A549 (cell line): ENCODE measurements around the gene WFIKKN1. TPM values are rescaled to one million over a fixed set of nuclear protein-coding genes. Genes with fewer than 3 reads are reported as not detected.

Experiments
- ATAC-seq, 2 experiments: fragments of 200-7000 bp in 1 of 2; fragments of >200 bp in 1 of 2; cut with Nextera tagmentation in 1 of 2; cut with Tn5 transposase in 1 of 2; 3 replicates each; pipeline versions ENCODE4 v1.8.0 to v1.9.1; 2018 to 2020; ENCODE audit warnings: mild to moderate bottlenecking in 1 of 2, moderate library complexity in 1 of 2
- CTCF ChIA-PET: fragments of 300-600 bp; sonication (Branson Sonifier 250); formaldehyde crosslinking; extraction: SDS; loops from one replicate; lab custom pipeline; 2021; ENCODE audit warnings: antibody characterized with exemption, inconsistent platforms; lab: Yijun Ruan, JAX
- POLR2A ChIA-PET: fragments of 350-600 bp; formaldehyde crosslinking; extraction: SDS; loops from one replicate; lab custom pipeline; 2021; ENCODE audit warnings: antibody characterized with exemption, inconsistent platforms; lab: Yijun Ruan, JAX
- DNase-seq, 2 experiments: peaks; one replicate each; pipeline versions ENCODE4 v3.0.0 to v3.0.0-alpha.2; 2011 to 2016; ENCODE audit warnings: low read depth in 1 of 2, low spot score in 1 of 2
- FAIRE-seq: peaks from 2 replicates; lab custom pipeline; 2011; peaks lifted over from hg19 to GRCh38; lab: Jason Lieb, UNC
- H3K27ac ChIP-seq, 2 experiments: fragments of >200 bp; sonication (Bioruptor Twin); formaldehyde crosslinking; 3 replicates each; pipeline ENCODE4 v1.5.1; 2016 to 2017
- H3K4me1 ChIP-seq: fragments of >200 bp; sonication (Bioruptor Twin); formaldehyde crosslinking; 3 replicates; pipeline ENCODE4 v1.6.1; 2016
- H3K4me2 ChIP-seq: fragments of >200 bp; sonication (Bioruptor Twin); formaldehyde crosslinking; 3 replicates; pipeline ENCODE4 v1.6.1; 2016
- H3K4me3 ChIP-seq: fragments of >200 bp; sonication (Bioruptor Twin); formaldehyde crosslinking; 3 replicates; pipeline ENCODE4 v1.5.1; 2016
- H3K9me3 ChIP-seq: fragments of >200 bp; sonication (Bioruptor Twin); formaldehyde crosslinking; 3 replicates; pipeline ENCODE4 v1.6.1; 2016
- E2F6 ChIP-seq: IDR thresholded peaks from 2 replicates; pipeline ENCODE4 v1.6.1; 2012; ENCODE audit warnings: low read depth, borderline replicate concordance
- EHF ChIP-seq: fragments of 250-450 bp; sonication (Bioruptor Pico); IDR thresholded peaks from 2 replicates; pipeline ENCODE4 v1.5.0; 2020; ENCODE audit warnings: mild to moderate bottlenecking
- EHMT2 ChIP-seq: fragments of 200-600 bp; sonication (generic); IDR thresholded peaks from 2 replicates; pipeline ENCODE4 v1.6.1; 2016; ENCODE audit warnings: antibody characterized with exemption, low read depth, mild to moderate bottlenecking, moderate library complexity
- ESRRA ChIP-seq: fragments of 150-350 bp; IDR thresholded peaks from 2 replicates; pipeline ENCODE4 v1.6.1; 2014; ENCODE audit warnings: mild to moderate bottlenecking, low read length, borderline replicate concordance
- FOXS1 ChIP-seq: fragments of 250-450 bp; sonication (Bioruptor Pico); IDR thresholded peaks from 2 replicates; pipeline ENCODE4 v1.5.0; 2020; ENCODE audit warnings: mild to moderate bottlenecking, moderate library complexity
- HOXA7 ChIP-seq: fragments of 250-450 bp; sonication (Bioruptor Pico); IDR thresholded peaks from 2 replicates; pipeline ENCODE4 v1.5.0; 2020; ENCODE audit warnings: mild to moderate bottlenecking, moderate library complexity
- HOXB5 ChIP-seq: fragments of 250-450 bp; sonication (Bioruptor Pico); IDR thresholded peaks from 2 replicates; pipeline ENCODE4 v1.5.0; 2020; ENCODE audit warnings: mild to moderate bottlenecking, moderate library complexity
- JUNB ChIP-seq: fragments of >200 bp; sonication (Bioruptor Twin); formaldehyde crosslinking; IDR thresholded peaks from 2 replicates; pipeline ENCODE4 v1.6.1; 2016
- KDM1A ChIP-seq: fragments of 200-600 bp; sonication (generic); IDR thresholded peaks from 2 replicates; pipeline ENCODE4 v1.6.1; 2016; ENCODE audit warnings: low read depth, mild to moderate bottlenecking
- KDM5A ChIP-seq: fragments of 200-600 bp; sonication (generic); IDR thresholded peaks from 2 replicates; pipeline ENCODE4 v1.6.1; 2016; ENCODE audit warnings: antibody characterized with exemption, mild to moderate bottlenecking
- MAFK ChIP-seq: fragments of 450-650 bp; IDR thresholded peaks from 2 replicates; pipeline ENCODE4 v1.6.1; 2014; ENCODE audit not compliant: partially characterized antibody
- NFE2L2 ChIP-seq: fragments of 150-350 bp; conservative IDR thresholded peaks from 2 replicates; pipeline ENCODE4 v1.6.1; 2014; ENCODE audit warnings: low read length
- PHF8 ChIP-seq: fragments of 200-600 bp; sonication (generic); IDR thresholded peaks from 2 replicates; pipeline ENCODE4 v1.6.1; 2016; ENCODE audit warnings: low read depth, mild to moderate bottlenecking, antibody characterized with exemption, moderate library complexity, borderline replicate concordance
- POLR2A ChIP-seq: IDR thresholded peaks from 2 replicates; pipeline ENCODE4 v1.6.1; 2012; ENCODE audit warnings: mild to moderate bottlenecking, low read length
- RCOR1 ChIP-seq: fragments of 150-350 bp; IDR thresholded peaks from 2 replicates; pipeline ENCODE4 v1.6.1; 2014; ENCODE audit warnings: antibody characterized with exemption, low read length, low read depth
- RFX5 ChIP-seq: fragments of 450-650 bp; IDR thresholded peaks from 2 replicates; pipeline ENCODE4 v1.7.1; 2014; ENCODE audit warnings: antibody characterized with exemption, mild to moderate bottlenecking, moderate library complexity
- SREBF2 ChIP-seq: fragments of 450-650 bp; IDR thresholded peaks from 2 replicates; pipeline ENCODE4 v1.6.1; 2014; ENCODE audit warnings: mild to moderate bottlenecking, moderate library complexity
- TP53 ChIP-seq: fragments of 250-450 bp; sonication (Bioruptor Pico); IDR thresholded peaks from 2 replicates; pipeline ENCODE4 v1.5.0; 2021; ENCODE audit warnings: mild to moderate bottlenecking, moderate library complexity
- USF2 ChIP-seq: fragments of 450-650 bp; IDR thresholded peaks from 2 replicates; pipeline ENCODE4 v1.6.1; 2014; ENCODE audit warnings: antibody characterized with exemption
- ZFP36 ChIP-seq: fragments of 450-650 bp; IDR thresholded peaks from 2 replicates; pipeline ENCODE4 v1.6.1; 2014; ENCODE audit warnings: borderline replicate concordance; ENCODE audit not compliant: partially characterized antibody
- ZNF302 ChIP-seq: fragments of 250-450 bp; sonication (Bioruptor Pico); IDR thresholded peaks from 2 replicates; pipeline ENCODE4 v1.9.0; 2021; ENCODE audit warnings: inconsistent platforms, mild to moderate bottlenecking, moderate library complexity
- WGBS: methylation state at CpG from one replicate; pipeline ENCODE4 v1.1.6; 2017; ENCODE audit errors: missing lambda C conversion rate; 5-methylcytosine and 5-hydroxymethylcytosine counted together
- polyA plus RNA-seq, 4 experiments: library from polyadenylated mRNA; depleted of rRNA in 3 of 4; stranded (reverse); fragments of >200 nt; fragmentation: RNase III in 1 of 4; extraction: RNeasy Plus Mini Kit Qiagen cat#74134 plus additional on column Dnase treatment in 1 of 4; gene quantifications; 2 replicates in 3 of 4; 3 replicates in 1 of 4; pipeline ENCODE4 v1.2.3, GENCODE V29; 2011 to 2017
- TF ChIP-seq, protein P1 (sequence below): IDR thresholded peaks from 2 replicates; pipeline ENCODE4 v1.6.1; 2012
- TF ChIP-seq, protein P2 (sequence below): fragments of >200 bp; sonication (Bioruptor Twin); formaldehyde crosslinking; IDR thresholded peaks from 3 replicates; pipeline ENCODE4 v1.5.1; 2016

WFIKKN1 gene
- polyA plus RNA-seq, 2 of the 4 experiments (the other 2 are of a cell fraction) = 0.05 to 0.23 TPM

DNA sequence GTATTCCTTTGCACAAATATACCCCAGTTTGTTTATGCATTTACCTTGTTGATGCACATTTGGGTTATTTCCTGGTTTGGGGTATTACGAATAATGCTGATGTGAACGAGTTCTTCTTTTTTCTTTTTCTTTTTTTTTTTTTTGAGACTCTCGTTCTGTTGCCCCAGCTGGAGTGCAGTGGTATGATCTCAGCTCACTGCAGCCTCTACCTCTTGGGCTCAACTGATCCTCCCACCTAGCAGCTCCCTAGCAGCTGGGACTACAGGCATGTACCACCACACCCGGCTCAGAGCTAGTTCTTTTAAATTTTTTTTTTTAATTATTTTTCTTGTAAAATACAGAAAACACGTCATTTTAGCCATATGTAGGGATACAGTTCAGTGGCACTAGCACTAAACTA, 26.9 kb upstream of the WFIKKN1 start:
- no peak for FAIRE-seq
- ChIA-PET POLR2A (no interaction called here), CTCF (interaction anchor here (2.2 kb wide), 1 partner anchor 13 kb away, joined by 5 read pairs; no protein-coding TSS in a partner anchor)
- no peak for DNase-seq
- Histone ChIP-seq H3K9me3 (peaks cover 18% of the 10 kb centered on the region), H3K4me3 (no peak overlapping the region), H3K4me1 (no peaks in the 10 kb centered on the region), H3K27ac (no peak overlapping the region), H3K4me2 (no peak overlapping the region)
- no peak for ATAC-seq
- WGBS = 90% methylated on average over 5 of the region's 5 CpGs
- no peak for TF ChIP-seq POLR2A
- TF ChIP-seq, protein P1, sequence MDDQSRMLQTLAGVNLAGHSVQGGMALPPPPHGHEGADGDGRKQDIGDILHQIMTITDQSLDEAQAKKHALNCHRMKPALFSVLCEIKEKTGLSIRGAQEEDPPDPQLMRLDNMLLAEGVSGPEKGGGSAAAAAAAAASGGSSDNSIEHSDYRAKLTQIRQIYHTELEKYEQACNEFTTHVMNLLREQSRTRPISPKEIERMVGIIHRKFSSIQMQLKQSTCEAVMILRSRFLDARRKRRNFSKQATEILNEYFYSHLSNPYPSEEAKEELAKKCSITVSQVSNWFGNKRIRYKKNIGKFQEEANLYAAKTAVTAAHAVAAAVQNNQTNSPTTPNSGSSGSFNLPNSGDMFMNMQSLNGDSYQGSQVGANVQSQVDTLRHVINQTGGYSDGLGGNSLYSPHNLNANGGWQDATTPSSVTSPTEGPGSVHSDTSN = no peak
- no peak for TF ChIP-seq RFX5
- no peak for TF ChIP-seq ESRRA
- TF ChIP-seq KDM1A = no peak
- TF ChIP-seq EHMT2 = no peak

- no peak for DNase-seq
- Histone ChIP-seq H3K4me1 (no peaks in the 10 kb centered on the region), H3K9me3 (peaks cover 18% of the 10 kb centered on the region), H3K4me2 (no peak overlapping the region), H3K27ac (no peak overlapping the region), H3K4me3 (no peak overlapping the region)
- POLR2A ChIA-PET = no interaction called here
- ATAC-seq = no peak
- CTCF ChIA-PET = interaction anchor here (0.7 to 1.2 kb wide), 2 partner anchors 19 to 29 kb away, joined by 3 to 4 read pairs; no protein-coding TSS in a partner anchor
- WGBS = 97% methylated on average over 17 of the region's 22 CpGs
- TF ChIP-seq E2F6 (no peak), KDM5A (no peak), ESRRA (no peak), POLR2A (no peak), JUNB (no peak), NFE2L2 (no peak), PHF8 (no peak), ZFP36 (no peak), RCOR1 (no peak), TP53 (CRISPR knock-in tag) (no peak), EHF (CRISPR knock-in tag) (no peak), SREBF2 (no peak), USF2 (no peak), MAFK (no peak), FOXS1 (no peak), HOXB5 (no peak), EHMT2 (no peak), HOXA7 (CRISPR knock-in tag) (no peak), ZNF302 (CRISPR knock-in tag) (no peak)
- TF ChIP-seq, protein P2, sequence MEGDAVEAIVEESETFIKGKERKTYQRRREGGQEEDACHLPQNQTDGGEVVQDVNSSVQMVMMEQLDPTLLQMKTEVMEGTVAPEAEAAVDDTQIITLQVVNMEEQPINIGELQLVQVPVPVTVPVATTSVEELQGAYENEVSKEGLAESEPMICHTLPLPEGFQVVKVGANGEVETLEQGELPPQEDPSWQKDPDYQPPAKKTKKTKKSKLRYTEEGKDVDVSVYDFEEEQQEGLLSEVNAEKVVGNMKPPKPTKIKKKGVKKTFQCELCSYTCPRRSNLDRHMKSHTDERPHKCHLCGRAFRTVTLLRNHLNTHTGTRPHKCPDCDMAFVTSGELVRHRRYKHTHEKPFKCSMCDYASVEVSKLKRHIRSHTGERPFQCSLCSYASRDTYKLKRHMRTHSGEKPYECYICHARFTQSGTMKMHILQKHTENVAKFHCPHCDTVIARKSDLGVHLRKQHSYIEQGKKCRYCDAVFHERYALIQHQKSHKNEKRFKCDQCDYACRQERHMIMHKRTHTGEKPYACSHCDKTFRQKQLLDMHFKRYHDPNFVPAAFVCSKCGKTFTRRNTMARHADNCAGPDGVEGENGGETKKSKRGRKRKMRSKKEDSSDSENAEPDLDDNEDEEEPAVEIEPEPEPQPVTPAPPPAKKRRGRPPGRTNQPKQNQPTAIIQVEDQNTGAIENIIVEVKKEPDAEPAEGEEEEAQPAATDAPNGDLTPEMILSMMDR = no peak
- FAIRE-seq = no peak
Observed at GRCh38 chr16:606656-607307, 24.0 kb upstream of the WFIKKN1 start.
